Measurements from ENCODE around the gene TAOK1.
A peak's percentile ranks its signal among the peaks of the same experiment; 100 is the strongest.

TAOK1 gene

GRCh38 chr17:29575511-29576213 lies 185.5 kb downstream of the TAOK1 start (continued):
- no peak for TF ChIP-seq ZNF518A (tag by site-specific recombination; conservative IDR thresholded peaks at IDR 0.05; ENCODE audit: low read depth)
- no peak for TF ChIP-seq ZNF350 (tag by site-specific recombination; IDR thresholded peaks at IDR 0.05)
- TF ChIP-seq ZNF692 (tag by site-specific recombination; IDR thresholded peaks at IDR 0.05), result no peak
- TF ChIP-seq, protein P1, sequence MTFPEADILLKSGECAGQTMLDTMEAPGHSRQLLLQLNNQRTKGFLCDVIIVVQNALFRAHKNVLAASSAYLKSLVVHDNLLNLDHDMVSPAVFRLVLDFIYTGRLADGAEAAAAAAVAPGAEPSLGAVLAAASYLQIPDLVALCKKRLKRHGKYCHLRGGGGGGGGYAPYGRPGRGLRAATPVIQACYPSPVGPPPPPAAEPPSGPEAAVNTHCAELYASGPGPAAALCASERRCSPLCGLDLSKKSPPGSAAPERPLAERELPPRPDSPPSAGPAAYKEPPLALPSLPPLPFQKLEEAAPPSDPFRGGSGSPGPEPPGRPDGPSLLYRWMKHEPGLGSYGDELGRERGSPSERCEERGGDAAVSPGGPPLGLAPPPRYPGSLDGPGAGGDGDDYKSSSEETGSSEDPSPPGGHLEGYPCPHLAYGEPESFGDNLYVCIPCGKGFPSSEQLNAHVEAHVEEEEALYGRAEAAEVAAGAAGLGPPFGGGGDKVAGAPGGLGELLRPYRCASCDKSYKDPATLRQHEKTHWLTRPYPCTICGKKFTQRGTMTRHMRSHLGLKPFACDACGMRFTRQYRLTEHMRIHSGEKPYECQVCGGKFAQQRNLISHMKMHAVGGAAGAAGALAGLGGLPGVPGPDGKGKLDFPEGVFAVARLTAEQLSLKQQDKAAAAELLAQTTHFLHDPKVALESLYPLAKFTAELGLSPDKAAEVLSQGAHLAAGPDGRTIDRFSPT (tag by site-specific recombination; IDR thresholded peaks at IDR 0.05), result no peak
- no peak for TF ChIP-seq ZNF23 (tag by site-specific recombination; IDR thresholded peaks at IDR 0.05; ENCODE audit: borderline replicate concordance)
- TF ChIP-seq REPIN1 (tag by site-specific recombination; IDR thresholded peaks at IDR 0.05; ENCODE audit: low read depth), result no peak
- TF ChIP-seq MEIS1 (CRISPR knock-in tag; IDR thresholded peaks at IDR 0.05; ENCODE audit: borderline replicate concordance), result no peak

DNA sequence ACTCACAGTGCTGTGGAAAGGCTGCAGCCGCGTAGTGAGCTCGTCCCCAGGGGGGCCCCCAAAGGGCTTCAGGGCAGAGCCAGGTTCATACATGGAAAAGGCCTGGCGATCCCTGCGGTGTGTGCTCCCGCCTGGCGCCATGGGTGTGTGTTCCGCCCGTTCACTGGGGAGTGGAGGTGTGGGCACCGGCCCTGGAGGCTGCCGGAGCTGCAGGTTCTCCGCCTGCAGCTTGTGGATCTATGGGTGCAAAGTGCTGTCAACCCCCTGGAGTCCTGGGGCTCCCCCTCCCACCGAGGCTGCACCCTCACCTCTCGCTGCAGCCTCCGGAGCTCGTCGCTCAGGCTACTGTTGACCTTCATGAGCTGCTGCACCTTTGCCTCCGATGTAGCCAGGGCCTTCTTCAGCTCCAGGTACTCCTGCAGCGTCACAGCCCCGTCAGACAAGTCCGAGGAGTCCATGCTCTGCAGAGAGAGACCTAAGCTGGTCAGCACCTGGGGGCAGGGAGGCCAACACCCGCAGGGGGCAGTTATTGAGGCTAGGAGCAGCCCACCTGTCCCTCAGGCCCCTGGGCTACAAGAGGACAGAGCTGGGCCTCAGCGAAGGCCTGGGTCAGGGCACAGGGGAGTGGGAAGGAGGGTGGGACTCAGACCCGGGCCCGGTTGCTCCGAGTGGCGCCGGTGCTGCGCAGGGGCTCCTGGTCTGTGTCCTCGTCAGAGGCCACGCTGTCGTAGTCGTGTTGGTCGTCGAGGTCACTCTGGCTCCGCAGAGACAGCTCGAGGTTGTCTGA lies 186.2 kb downstream of the TAOK1 start:
- Histone ChIP-seq H3K4me3 (ENCODE audit: low read depth, low read length) (no peak overlapping the region), H3K9me3 (ENCODE audit: control insufficient read depth, insufficient read depth, low read depth, low read length) (no peaks in the 10 kb centered on the region), H3K27ac (ENCODE audit: extremely low read depth, low read depth, low read length) (no peak overlapping the region), H3K36me3 (ENCODE audit: control insufficient read depth in 2 of 2, insufficient read depth in 1 of 2, low read length in 2 of 2) (peaks cover 14 to 94% of the 10 kb centered on the region in 2 experiments), H3K4me1 (ENCODE audit: control insufficient read depth, insufficient read depth, low read length) (no peaks in the 10 kb centered on the region)
- POLR2A ChIA-PET, result interaction anchor here (1.0 to 2.7 kb wide), 4 partner anchors 9 to 282 kb away, joined by 3 to 11 read pairs (median 4); partner anchors contain the start of genes ABHD15, ANKRD13B and NUFIP2
- CTCF ChIA-PET, result interaction anchor here (0.5 to 1.3 kb wide), 2 partner anchors 207 to 507 kb away, joined by 3 to 4 read pairs; no protein-coding TSS in a partner anchor
- TF ChIP-seq MZF1 (tag by site-specific recombination; IDR thresholded peaks at IDR 0.05; ENCODE audit: borderline replicate concordance) (no peak), GLIS1 (tag by site-specific recombination; IDR thresholded peaks at IDR 0.05) (peak; percentile 43; the same call in 1 of the 2 replicates)

DNA sequence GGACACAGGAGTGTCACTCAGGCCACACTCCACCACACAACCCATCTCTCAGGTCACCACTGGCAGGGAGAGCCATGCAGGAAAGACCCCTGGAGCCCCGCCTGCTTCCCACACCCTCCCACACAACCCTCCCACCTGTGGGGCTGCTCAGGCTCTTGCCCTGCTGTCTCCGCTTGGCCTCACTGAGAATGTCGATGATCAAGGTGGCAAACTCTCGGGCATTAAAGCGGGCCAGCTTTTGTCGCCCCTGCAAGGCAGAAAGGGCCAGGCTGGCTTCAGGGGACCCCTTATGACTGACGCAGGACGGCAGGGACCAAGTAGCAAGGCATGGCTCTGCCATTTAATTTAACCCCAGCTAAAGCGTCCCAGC lies 186.8 kb downstream of the TAOK1 start:
- ChIA-PET CTCF (interaction anchor here (0.5 to 1.3 kb wide), 2 partner anchors 207 to 506 kb away, joined by 3 to 4 read pairs; no protein-coding TSS in a partner anchor), POLR2A (interaction anchor here (1.0 to 1.4 kb wide), 4 partner anchors 10 to 283 kb away, joined by 3 to 5 read pairs (median 4); partner anchors contain the start of genes ABHD15 and NUFIP2)
- TF ChIP-seq ZFHX2 (tag by site-specific recombination; conservative IDR thresholded peaks at IDR 0.05), result peak; percentile 74
- TF ChIP-seq SCRT2 (tag by site-specific recombination; IDR thresholded peaks at IDR 0.05), result peak; percentile 29; the same call in 1 of the 2 replicates
- no peak for TF ChIP-seq ZNF211 (tag by site-specific recombination; IDR thresholded peaks at IDR 0.05; ENCODE audit: low read depth)
- TF ChIP-seq EGR2 (tag by site-specific recombination; IDR thresholded peaks at IDR 0.05; ENCODE audit: low read depth), result peak; percentile 64
- H3K4me1 ChIP-seq (ENCODE audit: control insufficient read depth, insufficient read depth, low read length), result no peaks in the 10 kb centered on the region
- H3K27ac ChIP-seq (ENCODE audit: extremely low read depth, low read depth, low read length), result no peak overlapping the region
- H3K36me3 ChIP-seq (ENCODE audit: control insufficient read depth in 2 of 2, insufficient read depth in 1 of 2, low read length in 2 of 2), result peaks cover 14 to 94% of the 10 kb centered on the region in 2 experiments
- no peaks in the 10 kb centered on the region for H3K9me3 ChIP-seq (ENCODE audit: control insufficient read depth, insufficient read depth, low read depth, low read length)
- no peak overlapping the region for H3K4me3 ChIP-seq (ENCODE audit: low read depth, low read length)

Data from HEK293 (cell line).